Thoracic aorta (tissue), 2 donors: ENCODE measurements around the gene ARHGAP22. TPM values are rescaled to one million over a fixed set of nuclear protein-coding genes. Genes with fewer than 3 reads are reported as not detected.

ENCODE experiments used
- ATAC-seq: fragments of 150-250 bp; one replicate; pipeline ENCODE4 v1.8.0; 2017; ENCODE audit warnings: low read depth; ENCODE audit not compliant: insufficient number of reproducible peaks, low FRiP score
- DNase-seq: peaks from one replicate; pipeline ENCODE4 v3.0.0-alpha.2; 2020; ENCODE audit warnings: low spot score
- H3K27ac ChIP-seq, 2 donors: fragments of 200-600 bp; sonication (generic); 1 replicate in 1 of 2; 2 replicates in 1 of 2; pipeline ENCODE4 v1.5.1; 2016; ENCODE audit warnings: mild to moderate bottlenecking in 2 of 2, moderate library complexity in 2 of 2
- H3K27me3 ChIP-seq: fragments of 200-600 bp; sonication (generic); replicated peaks from 2 replicates; pipeline ENCODE4 v1.6.0; 2016; ENCODE audit warnings: mild to moderate bottlenecking; ENCODE audit not compliant: insufficient read depth
- H3K36me3 ChIP-seq: fragments of 200-600 bp; sonication (generic); one replicate; pipeline ENCODE4 v1.5.1; 2016
- H3K4me1 ChIP-seq, 2 donors: fragments of 200-600 bp; sonication (generic); 1 replicate in 1 of 2; 2 replicates in 1 of 2; pipeline versions ENCODE4 v1.5.1 to v1.6.0; 2016; ENCODE audit warnings: low read depth in 2 of 2, mild to moderate bottlenecking in 1 of 2; ENCODE audit not compliant: control insufficient read depth in 1 of 2
- H3K4me3 ChIP-seq: fragments of 200-600 bp; sonication (generic); 2 replicates; pipeline ENCODE4 v1.5.1; 2016; ENCODE audit warnings: mild to moderate bottlenecking
- H3K9me3 ChIP-seq: fragments of 200-600 bp; sonication (generic); 2 replicates; pipeline ENCODE4 v1.5.1; 2016
- CTCF ChIP-seq: fragments of 200-600 bp; sonication (generic); IDR thresholded peaks from one replicate; pipeline ENCODE4 v1.5.1; 2019; ENCODE audit warnings: antibody characterized with exemption
- total RNA-seq, 2 donors: library from RNA; depleted of rRNA; stranded (reverse); fragments of >200 nt; gene quantifications; one replicate each; pipeline versions ENCODE4 v1.1.0 to v1.2.3, GENCODE V29; 2016

The ARHGAP22 gene
- total RNA-seq, 2 donors from 2014 or later = 15.4 to 24.8 TPM

DNA sequence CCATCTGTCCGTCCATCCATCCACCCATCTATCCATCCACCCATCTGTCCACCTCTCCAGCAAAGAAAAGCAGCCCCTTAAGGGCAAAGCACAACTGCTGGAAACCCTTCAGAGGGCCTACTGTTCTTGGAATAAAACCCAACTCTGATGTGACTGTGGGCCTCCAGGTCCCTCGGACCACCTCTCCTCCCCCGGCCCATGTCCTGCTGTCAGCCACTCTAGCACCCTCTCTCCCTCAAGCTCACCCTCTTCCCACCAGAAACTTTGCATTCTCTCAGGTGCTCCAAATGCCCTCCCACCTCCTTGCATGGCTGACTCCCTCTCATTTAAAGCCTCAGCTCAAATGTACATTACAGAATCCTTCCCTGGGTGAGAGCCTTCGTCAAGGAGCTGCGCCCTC lies 110.3 kb downstream of the ARHGAP22 start:
- no peak for DNase-seq
- no peak for TF ChIP-seq CTCF
- no peaks in the 10 kb centered on the region for H3K36me3 ChIP-seq
- H3K4me3 ChIP-seq = no peak overlapping the region
- no peak for ATAC-seq
- H3K27ac ChIP-seq = no peak overlapping the region
- no peaks in the 10 kb centered on the region for H3K9me3 ChIP-seq
- H3K4me1 ChIP-seq = peaks cover 3 to 14% of the 10 kb centered on the region in 2 donors
- no peaks in the 10 kb centered on the region for H3K27me3 ChIP-seq

DNA sequence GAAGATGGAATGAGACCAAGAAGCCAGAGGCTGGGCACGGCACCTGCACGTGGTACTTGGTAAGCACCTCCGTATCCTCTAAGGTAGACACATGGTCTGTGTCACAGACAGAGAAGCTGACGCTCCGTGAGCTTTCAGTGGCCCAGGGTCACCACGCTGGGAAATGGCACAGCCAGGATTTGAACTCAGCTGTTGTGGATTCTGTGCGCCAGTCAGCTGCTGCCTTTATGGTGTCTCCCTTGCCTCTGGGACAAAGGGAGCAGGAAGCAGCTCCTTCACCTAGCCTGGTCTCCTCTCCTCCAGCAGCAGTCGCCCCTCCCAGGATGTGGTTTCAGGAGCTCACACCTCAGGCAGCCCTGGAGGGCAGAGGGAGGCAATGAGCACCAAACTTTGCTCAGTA lies 110.8 kb downstream of the ARHGAP22 start:
- TF ChIP-seq CTCF = no peak
- no peak for ATAC-seq
- no peaks in the 10 kb centered on the region for H3K9me3 ChIP-seq
- H3K36me3 ChIP-seq = no peaks in the 10 kb centered on the region
- no peak for DNase-seq
- H3K27ac ChIP-seq = no peak overlapping the region
- no peak overlapping the region for H3K4me3 ChIP-seq
- H3K4me1 ChIP-seq = peaks cover 3 to 14% of the 10 kb centered on the region in 2 donors
- H3K27me3 ChIP-seq = no peaks in the 10 kb centered on the region

DNA sequence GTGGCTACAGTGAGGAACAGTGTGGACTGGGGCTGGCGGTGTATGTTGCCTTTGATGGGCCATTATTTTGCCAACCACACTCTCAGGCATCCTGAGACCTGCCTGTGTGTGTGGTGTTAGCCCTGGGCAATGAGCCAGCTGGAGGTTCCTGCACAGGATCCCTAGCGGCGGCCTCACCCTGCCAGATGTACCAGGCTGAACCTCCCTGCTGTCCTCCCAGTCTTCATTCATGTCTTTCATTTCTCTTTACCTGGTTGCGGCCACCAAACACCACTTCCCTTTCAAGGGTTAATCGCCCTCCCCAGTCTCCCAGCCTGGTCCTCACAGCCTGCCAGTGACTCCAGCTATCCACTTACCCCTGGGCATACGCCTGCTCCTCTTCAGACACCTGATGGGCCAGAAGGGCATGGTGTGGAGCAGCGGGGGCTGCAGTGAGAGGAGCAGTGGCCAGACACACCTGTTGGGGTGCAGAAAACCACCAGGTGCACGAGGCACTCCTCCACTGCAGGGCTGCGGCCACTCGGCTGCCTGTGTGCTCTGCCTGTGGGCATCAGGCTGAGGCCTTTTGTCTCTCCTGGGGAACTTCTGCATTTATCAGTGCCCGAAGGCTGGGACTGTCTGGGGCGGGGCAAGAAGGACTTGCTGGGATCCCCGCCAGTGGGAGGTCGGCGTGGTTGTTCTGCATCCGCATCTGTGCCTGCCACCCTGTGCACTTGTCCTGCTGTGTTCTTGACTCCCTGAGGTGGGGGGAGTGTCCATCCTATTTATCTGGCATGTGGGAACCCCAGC lies 111.6 kb downstream of the ARHGAP22 start:
- Histone ChIP-seq H3K4me3 (no peak overlapping the region), H3K9me3 (no peaks in the 10 kb centered on the region), H3K27me3 (no peaks in the 10 kb centered on the region), H3K36me3 (no peaks in the 10 kb centered on the region), H3K27ac (no peak overlapping the region), H3K4me1 (peaks cover 3 to 14% of the 10 kb centered on the region in 2 donors)
- TF ChIP-seq CTCF = no peak
- DNase-seq (no peak), ATAC-seq (no peak)

- TF ChIP-seq CTCF = no peak
- DNase-seq = no peak
- no peak for ATAC-seq
- Histone ChIP-seq H3K4me3 (no peak overlapping the region), H3K4me1 (peaks cover 3 to 5% of the 10 kb centered on the region in 2 donors), H3K27me3 (no peaks in the 10 kb centered on the region), H3K27ac (no peak overlapping the region), H3K36me3 (no peaks in the 10 kb centered on the region), H3K9me3 (no peaks in the 10 kb centered on the region)
Measured at GRCh38 chr10:48492201-48492600, 112.7 kb downstream of the ARHGAP22 start.

GRCh38 chr10:48491392-48492139 lies 113.3 kb downstream of the ARHGAP22 start:
- ATAC-seq (no peak), DNase-seq (no peak)
- H3K9me3 ChIP-seq = no peaks in the 10 kb centered on the region
- no peak overlapping the region for H3K27ac ChIP-seq
- H3K4me1 ChIP-seq = no peaks in the 10 kb centered on the region
- H3K36me3 ChIP-seq = no peaks in the 10 kb centered on the region
- H3K4me3 ChIP-seq = no peak overlapping the region
- no peaks in the 10 kb centered on the region for H3K27me3 ChIP-seq
- no peak for TF ChIP-seq CTCF
